ENCODE results near the gene DNAJC27.

Gene DNAJC27

DNA sequence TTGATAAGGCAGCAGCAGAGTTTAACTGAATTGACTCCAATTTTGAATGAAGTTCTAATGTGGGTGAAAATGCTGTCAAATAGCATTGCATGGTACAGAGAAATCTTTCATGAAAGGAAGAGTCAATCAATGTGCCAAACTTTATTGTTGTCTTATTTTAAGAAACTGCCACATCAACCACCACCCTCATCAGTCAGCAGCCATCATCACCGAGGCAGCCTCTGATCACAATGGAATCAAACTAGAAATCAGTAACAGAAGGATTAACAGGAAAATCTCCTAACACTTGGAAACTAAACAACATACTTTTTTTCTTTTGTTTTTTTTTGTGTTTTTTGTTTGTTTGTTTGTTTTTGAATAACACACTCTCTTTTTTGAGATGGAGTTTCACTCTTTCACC lies 9.9 kb downstream of the DNAJC27 start:
- H3K36me3 ChIP-seq (ENCODE audit: control insufficient read depth, insufficient read depth, low read length), result no peaks in the 10 kb centered on the region
- no peak overlapping the region for H3K9ac ChIP-seq (ENCODE audit: low read length)
- no peaks in the 10 kb centered on the region for H3K9me3 ChIP-seq (ENCODE audit: control insufficient read depth, low read length)
- H3K27me3 ChIP-seq (ENCODE audit: control insufficient read depth, insufficient read depth, low read length), result no peaks in the 10 kb centered on the region
- no peaks in the 10 kb centered on the region for H3K4me1 ChIP-seq (ENCODE audit: control insufficient read depth, insufficient read depth, low read length)
- no peak overlapping the region for H3K4me3 ChIP-seq (ENCODE audit: low read length)

DNA sequence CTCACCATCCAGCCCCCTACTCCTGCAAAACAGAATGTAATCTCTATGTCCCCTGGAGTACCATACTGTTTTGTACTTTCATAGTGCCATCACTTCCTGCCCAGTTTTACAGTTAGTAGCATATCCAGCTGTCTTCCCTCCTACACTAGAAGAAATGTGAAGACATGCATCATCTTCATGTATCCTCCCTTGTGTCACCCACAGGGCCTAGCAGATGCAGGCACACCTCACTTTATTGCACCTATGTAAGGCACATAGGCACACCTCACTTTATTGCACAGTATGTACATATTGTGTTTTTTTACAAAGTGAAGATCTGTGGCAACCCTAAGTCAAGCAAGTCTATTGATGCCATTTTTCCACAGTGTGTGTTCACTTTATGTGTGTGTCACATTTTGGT lies 12.0 kb downstream of the DNAJC27 start:
- Histone ChIP-seq H3K27me3 (ENCODE audit: control insufficient read depth, insufficient read depth, low read length) (no peaks in the 10 kb centered on the region), H3K9ac (ENCODE audit: low read length) (no peak overlapping the region), H3K4me3 (ENCODE audit: low read length) (no peak overlapping the region), H3K9me3 (ENCODE audit: control insufficient read depth, low read length) (no peaks in the 10 kb centered on the region), H3K36me3 (ENCODE audit: control insufficient read depth, insufficient read depth, low read length) (no peaks in the 10 kb centered on the region), H3K4me1 (ENCODE audit: control insufficient read depth, insufficient read depth, low read length) (no peaks in the 10 kb centered on the region)

DNA sequence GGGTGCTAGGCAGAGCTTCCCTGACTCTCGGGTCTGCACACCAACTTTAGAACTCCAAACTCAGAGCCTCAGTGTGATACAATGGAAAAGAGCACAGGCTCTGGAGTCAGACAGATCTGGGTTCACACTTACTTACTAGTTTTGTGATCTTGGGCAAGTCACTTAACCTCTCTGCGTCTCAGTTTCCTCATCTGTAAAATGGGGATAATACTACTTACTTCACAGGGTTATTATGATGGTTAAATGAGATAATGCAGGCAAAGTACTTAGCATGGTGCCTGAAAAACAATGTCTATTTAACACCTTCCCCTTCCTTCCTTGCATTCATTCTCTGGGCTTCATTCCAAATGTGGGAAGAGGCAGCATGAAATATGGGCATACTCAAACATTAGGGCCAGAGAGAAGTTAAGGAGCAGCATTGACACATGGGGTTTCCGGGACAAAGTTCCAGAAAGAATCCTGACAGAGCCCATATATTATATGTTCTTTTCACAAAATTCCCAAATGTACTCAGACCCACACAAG lies 13.3 kb downstream of the DNAJC27 start:
- Histone ChIP-seq H3K4me3 (ENCODE audit: low read length) (no peak overlapping the region), H3K36me3 (ENCODE audit: control insufficient read depth, insufficient read depth, low read length) (peaks cover 5% of the 10 kb centered on the region), H3K9ac (ENCODE audit: low read length) (no peak overlapping the region), H3K9me3 (ENCODE audit: control insufficient read depth, low read length) (no peaks in the 10 kb centered on the region), H3K27me3 (ENCODE audit: control insufficient read depth, insufficient read depth, low read length) (no peaks in the 10 kb centered on the region), H3K4me1 (ENCODE audit: control insufficient read depth, insufficient read depth, low read length) (no peaks in the 10 kb centered on the region)

DNA sequence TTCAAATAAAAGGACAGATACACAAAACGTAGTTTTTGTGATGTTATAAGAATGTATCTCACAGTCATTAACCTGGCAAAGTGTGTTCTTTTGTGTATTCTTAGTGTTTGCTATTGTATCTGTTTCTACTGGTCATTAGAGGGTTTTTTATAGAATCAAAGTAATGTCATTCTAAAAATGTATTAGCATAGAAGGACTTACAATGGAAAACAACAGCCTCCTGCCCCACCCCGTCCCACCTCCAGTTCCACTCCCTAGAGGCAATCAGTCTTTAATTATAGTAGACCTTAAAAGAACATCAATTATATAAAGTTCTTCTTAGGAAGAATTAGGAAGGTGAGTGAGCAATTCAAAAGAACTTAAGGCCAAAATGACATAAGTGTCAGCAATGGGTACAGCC lies 13.8 kb downstream of the DNAJC27 start:
- Histone ChIP-seq H3K36me3 (ENCODE audit: control insufficient read depth, insufficient read depth, low read length) (peaks cover 5% of the 10 kb centered on the region), H3K4me3 (ENCODE audit: low read length) (no peak overlapping the region)

DNA sequence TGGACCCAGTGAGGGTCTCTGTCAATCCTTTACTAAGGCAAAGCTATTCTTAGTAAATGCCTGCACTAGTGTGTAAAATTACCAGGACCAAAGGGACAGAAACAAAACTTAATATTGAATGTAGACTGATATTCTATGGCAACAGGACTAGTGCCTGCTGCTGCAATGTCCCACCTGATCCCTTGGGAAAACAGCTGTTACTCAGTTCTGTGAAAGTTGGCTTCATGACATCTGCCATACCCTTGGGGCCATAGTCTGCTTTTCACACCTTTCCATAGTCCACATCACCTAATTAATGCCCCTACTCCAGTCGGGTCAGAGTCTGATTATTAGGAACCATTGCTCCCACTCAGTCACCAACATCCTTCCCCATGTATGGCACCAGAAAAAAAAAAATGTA lies 14.5 kb downstream of the DNAJC27 start:
- Histone ChIP-seq H3K27me3 (ENCODE audit: control insufficient read depth, insufficient read depth, low read length) (no peaks in the 10 kb centered on the region), H3K9ac (ENCODE audit: low read length) (no peak overlapping the region), H3K36me3 (ENCODE audit: control insufficient read depth, insufficient read depth, low read length) (peaks cover 5% of the 10 kb centered on the region), H3K4me1 (ENCODE audit: control insufficient read depth, insufficient read depth, low read length) (no peaks in the 10 kb centered on the region), H3K4me3 (ENCODE audit: low read length) (no peak overlapping the region), H3K9me3 (ENCODE audit: control insufficient read depth, low read length) (no peaks in the 10 kb centered on the region)

More for the DNA sequence above, 13.8 kb downstream of the DNAJC27 start:
- Histone ChIP-seq H3K9me3 (ENCODE audit: control insufficient read depth, low read length) (no peaks in the 10 kb centered on the region), H3K9ac (ENCODE audit: low read length) (no peak overlapping the region), H3K4me1 (ENCODE audit: control insufficient read depth, insufficient read depth, low read length) (no peaks in the 10 kb centered on the region), H3K27me3 (ENCODE audit: control insufficient read depth, insufficient read depth, low read length) (no peaks in the 10 kb centered on the region)

DNA sequence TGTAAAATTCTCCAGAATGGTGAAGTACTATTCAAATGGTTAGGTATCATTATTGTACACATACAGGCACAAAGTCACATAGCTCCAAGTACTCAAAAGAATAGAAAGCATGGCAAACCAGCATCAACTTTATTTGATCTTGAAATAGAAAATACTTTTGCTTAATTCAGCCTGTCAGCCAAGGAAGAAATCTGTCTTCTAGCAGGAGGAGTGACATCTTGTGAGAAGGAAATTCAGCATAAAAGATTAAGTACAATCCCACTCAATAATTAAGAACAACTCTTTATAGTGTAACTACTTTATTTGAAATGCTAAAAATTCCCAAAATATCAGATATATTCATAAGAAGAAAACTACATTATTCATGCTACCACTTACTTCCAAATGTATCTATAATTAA lies 15.8 kb downstream of the DNAJC27 start:
- Histone ChIP-seq H3K27me3 (ENCODE audit: control insufficient read depth, insufficient read depth, low read length) (no peaks in the 10 kb centered on the region), H3K9ac (ENCODE audit: low read length) (no peak overlapping the region), H3K4me1 (ENCODE audit: control insufficient read depth, insufficient read depth, low read length) (no peaks in the 10 kb centered on the region), H3K4me3 (ENCODE audit: low read length) (no peak overlapping the region), H3K9me3 (ENCODE audit: control insufficient read depth, low read length) (no peaks in the 10 kb centered on the region), H3K36me3 (ENCODE audit: control insufficient read depth, insufficient read depth, low read length) (peaks cover 5% of the 10 kb centered on the region)

DNA sequence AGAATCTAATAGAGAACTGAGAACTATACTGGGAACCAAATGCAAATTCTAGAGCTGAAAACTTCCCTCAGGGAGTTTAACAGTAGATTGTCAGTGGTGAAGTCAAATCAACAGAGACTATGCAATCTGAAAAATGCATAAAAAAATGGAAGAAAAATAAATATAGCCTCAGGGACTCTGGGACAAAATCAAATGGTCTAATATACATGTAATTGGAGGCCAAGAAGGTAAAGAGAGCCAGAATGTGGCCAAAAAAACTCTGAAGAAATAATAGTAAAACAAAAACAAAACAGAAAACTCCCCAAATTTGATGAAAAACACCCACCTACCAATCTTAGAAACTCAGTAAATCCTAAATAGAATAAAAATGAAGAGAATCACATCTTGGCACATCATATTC lies 16.5 kb downstream of the DNAJC27 start:
- H3K27me3 ChIP-seq (ENCODE audit: control insufficient read depth, insufficient read depth, low read length), result no peaks in the 10 kb centered on the region
- no peaks in the 10 kb centered on the region for H3K4me1 ChIP-seq (ENCODE audit: control insufficient read depth, insufficient read depth, low read length)
- peaks cover 5% of the 10 kb centered on the region for H3K36me3 ChIP-seq (ENCODE audit: control insufficient read depth, insufficient read depth, low read length)
- H3K9me3 ChIP-seq (ENCODE audit: control insufficient read depth, low read length), result no peaks in the 10 kb centered on the region
- H3K4me3 ChIP-seq (ENCODE audit: low read length), result no peak overlapping the region
- no peak overlapping the region for H3K9ac ChIP-seq (ENCODE audit: low read length)

DNA sequence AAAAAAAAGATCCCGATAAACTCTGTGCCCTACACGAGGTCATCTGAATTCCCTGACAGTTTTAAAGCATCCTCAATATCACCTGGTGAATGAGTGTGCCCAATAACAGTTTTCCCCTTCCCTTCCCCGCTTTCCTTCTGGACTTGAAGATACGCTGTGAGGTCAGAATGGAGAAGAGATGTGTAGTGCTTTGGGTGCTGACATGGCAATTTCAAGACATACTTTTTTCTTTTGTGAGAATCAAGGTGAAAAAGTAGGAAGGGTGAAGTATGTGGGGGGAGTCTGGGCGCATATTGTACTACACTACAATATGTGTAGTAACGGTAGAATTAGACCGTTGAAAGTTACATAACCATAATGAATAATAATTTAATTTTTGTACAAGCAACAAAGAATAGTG lies 21.7 kb downstream of the DNAJC27 start:
- Histone ChIP-seq H3K36me3 (ENCODE audit: control insufficient read depth, insufficient read depth, low read length) (peaks cover 10% of the 10 kb centered on the region), H3K9ac (ENCODE audit: low read length) (no peak overlapping the region), H3K4me1 (ENCODE audit: control insufficient read depth, insufficient read depth, low read length) (no peaks in the 10 kb centered on the region), H3K9me3 (ENCODE audit: control insufficient read depth, low read length) (no peaks in the 10 kb centered on the region), H3K4me3 (ENCODE audit: low read length) (no peak overlapping the region), H3K27me3 (ENCODE audit: control insufficient read depth, insufficient read depth, low read length) (no peaks in the 10 kb centered on the region)

DNA sequence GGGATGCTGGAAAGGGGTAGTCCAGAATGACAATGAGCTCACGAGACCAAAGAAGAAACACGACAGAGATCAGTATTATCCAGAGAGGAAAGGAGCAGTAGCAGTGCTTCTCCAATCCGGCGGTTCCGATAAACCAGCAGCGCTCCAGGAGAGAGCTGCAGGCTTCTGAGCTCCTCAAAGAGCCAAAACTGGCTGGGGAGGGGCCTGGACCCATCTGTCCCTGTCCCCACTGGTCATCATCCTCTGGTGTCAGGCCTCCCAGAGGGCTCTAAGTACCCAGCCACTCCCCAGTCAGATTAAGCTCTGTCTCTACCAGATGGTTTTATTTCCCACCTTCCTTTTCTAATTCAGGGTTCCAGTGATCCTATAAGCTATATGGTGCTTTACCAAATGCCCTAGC lies 23.2 kb downstream of the DNAJC27 start:
- Histone ChIP-seq H3K27me3 (ENCODE audit: control insufficient read depth, insufficient read depth, low read length) (no peaks in the 10 kb centered on the region), H3K9ac (ENCODE audit: low read length) (no peak overlapping the region), H3K4me3 (ENCODE audit: low read length) (no peak overlapping the region), H3K4me1 (ENCODE audit: control insufficient read depth, insufficient read depth, low read length) (no peaks in the 10 kb centered on the region), H3K9me3 (ENCODE audit: control insufficient read depth, low read length) (no peaks in the 10 kb centered on the region), H3K36me3 (ENCODE audit: control insufficient read depth, insufficient read depth, low read length) (peaks cover 5% of the 10 kb centered on the region)

DNA sequence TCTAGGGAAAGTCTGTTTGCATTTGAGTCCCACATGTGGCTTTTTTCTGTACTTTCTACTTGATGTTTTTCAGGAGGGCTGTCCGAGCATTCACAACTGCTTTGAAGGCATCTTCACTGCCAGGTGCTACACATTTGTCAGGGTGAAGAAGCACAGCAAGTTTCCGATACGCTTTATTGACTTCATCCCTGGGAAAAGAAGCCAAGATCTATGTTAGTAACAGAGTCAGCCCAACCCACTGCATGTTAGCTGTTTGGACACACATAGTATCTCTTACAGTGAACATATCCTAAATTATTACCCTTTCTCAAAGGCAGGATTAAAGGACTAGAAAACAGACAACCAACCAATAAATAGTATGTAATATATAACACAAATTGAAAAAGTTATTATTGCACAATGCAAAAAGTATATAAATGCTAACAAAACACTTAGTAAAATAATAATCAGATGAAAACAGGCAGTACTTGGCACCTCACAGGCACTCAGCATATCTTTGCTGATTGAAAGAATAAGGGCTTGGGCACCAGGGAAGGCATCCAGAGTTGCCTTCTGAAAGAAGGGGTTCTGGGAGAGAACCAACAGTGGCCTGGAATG lies 24.1 kb downstream of the DNAJC27 start:
- no peaks in the 10 kb centered on the region for H3K4me1 ChIP-seq (ENCODE audit: control insufficient read depth, insufficient read depth, low read length)
- H3K4me3 ChIP-seq (ENCODE audit: low read length), result no peak overlapping the region
- H3K36me3 ChIP-seq (ENCODE audit: control insufficient read depth, insufficient read depth, low read length), result peaks cover 5% of the 10 kb centered on the region
- H3K27me3 ChIP-seq (ENCODE audit: control insufficient read depth, insufficient read depth, low read length), result no peaks in the 10 kb centered on the region
- no peaks in the 10 kb centered on the region for H3K9me3 ChIP-seq (ENCODE audit: control insufficient read depth, low read length)
- H3K9ac ChIP-seq (ENCODE audit: low read length), result no peak overlapping the region

DNA sequence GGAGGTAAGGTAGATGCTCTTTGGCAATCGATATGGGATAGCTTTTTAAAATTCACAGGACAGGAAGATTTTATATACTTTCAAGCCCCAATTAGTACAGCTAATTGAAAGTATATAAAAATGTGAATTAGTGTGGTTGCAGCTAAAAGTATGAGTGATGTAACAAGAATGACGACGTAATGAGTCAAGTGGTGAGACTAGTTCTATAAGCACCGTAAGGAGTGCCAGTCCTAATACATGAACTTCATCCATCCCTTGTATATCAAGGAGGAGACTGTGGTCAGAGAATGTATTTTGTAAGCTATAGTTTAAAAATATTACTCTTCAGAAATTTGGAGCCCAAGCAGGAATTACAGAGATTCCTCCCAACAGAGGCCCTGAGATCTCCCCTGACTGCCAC lies 25.8 kb downstream of the DNAJC27 start:
- H3K9me3 ChIP-seq (ENCODE audit: control insufficient read depth, low read length), result no peaks in the 10 kb centered on the region
- H3K36me3 ChIP-seq (ENCODE audit: control insufficient read depth, insufficient read depth, low read length), result peaks cover 5% of the 10 kb centered on the region
- H3K4me1 ChIP-seq (ENCODE audit: control insufficient read depth, insufficient read depth, low read length), result no peaks in the 10 kb centered on the region
- H3K4me3 ChIP-seq (ENCODE audit: low read length), result no peak overlapping the region
- no peak overlapping the region for H3K9ac ChIP-seq (ENCODE audit: low read length)
- no peaks in the 10 kb centered on the region for H3K27me3 ChIP-seq (ENCODE audit: control insufficient read depth, insufficient read depth, low read length)

DNA sequence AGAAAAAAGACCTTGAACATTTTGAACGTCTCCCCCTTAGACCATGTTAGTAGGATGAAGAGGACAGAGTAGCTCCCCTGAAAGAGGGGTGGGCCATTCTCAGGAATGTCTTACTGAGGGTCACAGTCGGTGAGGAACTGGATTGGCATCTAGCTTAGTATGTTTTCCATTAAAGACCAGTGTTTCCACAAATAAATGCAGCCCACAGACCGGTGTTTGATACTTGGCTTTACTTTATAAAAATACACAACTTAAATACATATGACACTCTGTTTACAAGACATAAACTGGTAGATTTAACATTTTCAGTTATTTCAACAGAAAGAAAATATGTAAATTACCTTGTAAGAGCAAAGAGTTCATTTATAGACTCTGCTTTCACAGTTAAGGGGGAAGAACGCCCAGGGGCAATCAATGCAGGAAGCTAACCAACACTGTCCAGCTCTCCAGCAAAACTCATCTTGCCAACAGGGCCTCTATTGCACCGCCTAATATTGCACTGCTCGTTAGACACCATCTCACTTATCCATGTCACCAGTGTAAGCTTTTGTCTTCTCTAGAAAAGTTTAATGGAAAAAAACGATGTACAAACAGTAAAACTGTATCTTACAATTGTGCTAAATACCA lies 28.2 kb downstream of the DNAJC27 start:
- Histone ChIP-seq H3K36me3 (ENCODE audit: control insufficient read depth, insufficient read depth, low read length) (peaks cover 5% of the 10 kb centered on the region), H3K4me1 (ENCODE audit: control insufficient read depth, insufficient read depth, low read length) (no peaks in the 10 kb centered on the region), H3K9ac (ENCODE audit: low read length) (no peak overlapping the region), H3K9me3 (ENCODE audit: control insufficient read depth, low read length) (no peaks in the 10 kb centered on the region), H3K4me3 (ENCODE audit: low read length) (no peak overlapping the region), H3K27me3 (ENCODE audit: control insufficient read depth, insufficient read depth, low read length) (no peaks in the 10 kb centered on the region)

All from mucosa of stomach (tissue), 1 donor.